Pancreas (tissue), 10 donors: Measurements from ENCODE around the gene RBM20. TPM values are rescaled to one million over a fixed set of nuclear protein-coding genes. Genes with fewer than 3 reads are reported as not detected.

Experiments
- ATAC-seq, 4 donors: fragments of 200-7000 bp; cut with Tn5 transposase; one replicate each; pipeline versions ENCODE4 v1.8.0 to v1.9.1; 2020; ENCODE audit warnings: mild to moderate bottlenecking in 4 of 4, moderate library complexity in 4 of 4
- DNase-seq, 6 donors: peaks; one replicate each; pipeline ENCODE4 v3.0.0-alpha.2; 2020
- FAIRE-seq: peaks from 2 replicates; lab custom pipeline; 2012; peaks lifted over from hg19 to GRCh38; lab: Jason Lieb, UNC
- H3K27ac ChIP-seq, 4 donors: fragments of 200-600 bp; sonication (generic); 1 replicate in 3 of 4; 2 replicates in 1 of 4; pipeline versions ENCODE4 v1.5.0 to v1.8.0; 2020
- H3K27me3 ChIP-seq, 4 donors: fragments of 200-600 bp; one replicate each; pipeline ENCODE4 v1.8.0; 2021
- H3K36me3 ChIP-seq, 3 donors: fragments of 200-600 bp; sonication (generic) in 1 of 3; one replicate each; pipeline versions ENCODE4 v1.5.0 to v1.8.0; 2020 to 2021
- H3K4me1 ChIP-seq, 3 donors: fragments of 200-600 bp; one replicate each; pipeline ENCODE4 v1.8.0; 2021
- H3K4me3 ChIP-seq, 4 donors: fragments of 200-600 bp; sonication (generic) in 2 of 4; one replicate each; pipeline versions ENCODE4 v1.5.0 to v1.8.0; 2020 to 2021
- H3K9me3 ChIP-seq, 4 donors: fragments of 200-600 bp; one replicate each; pipeline ENCODE4 v1.8.0; 2021
- WGBS, 2 donors: extraction: QIAGEN DNeasy Blood & Tissue Kit; methylation state at CpG; one replicate each; pipeline ENCODE4 v1.1.7; 2013; 5-methylcytosine and 5-hydroxymethylcytosine counted together
- intact Hi-C, 3 donors: fragments of 100-400 bp; cut with DNase I; formaldehyde crosslinking; loops; one replicate each; pipeline versions ENCODE4 v1.11.1 to v1.14.2; 2022
- polyA plus RNA-seq, 2 donors: library from polyadenylated mRNA; stranded (reverse); fragments of 200-250 nt; gene quantifications; one replicate each; pipeline ENCODE4 v1.2.3, GENCODE V29; 2013
- total RNA-seq, 6 donors: library from RNA; stranded (reverse); fragmentation: NEBNext Ultra II Directional in 4 of 6; extraction: Animal tissue kit (Norgen Biotek cat#: 25700) in 4 of 6; gene quantifications; one replicate each; pipeline versions ENCODE4 v1.2.1 to v1.2.4, GENCODE V29; 2021 to 2023
- TF ChIP-seq, protein P1 (sequence below), 4 donors: fragments of 200-600 bp; sonication (generic) in 3 of 4; IDR thresholded peaks; one replicate each; pipeline versions ENCODE4 v1.5.0 to v1.8.0; 2021; ENCODE audit warnings: antibody characterized with exemption in 4 of 4
- donor health status: healthy with polysubstance abuse.
- donor health status: DM: no; HTN: no; CAD: no; lungs with moderate emphysema.
- donor health status: DM: no; HTN: no; CAD: no.
- donor health status: control.
- donor health status: control.
- donor health status: Bipolar disorder and iron deficiency.
- donor health status: DM: yes; HTN: yes; CAD: no.
- donor health status: DM: no; HTN: no; CAD: no.
- donor health status: DM: no; HTN: no; CAD: no.
- donor health status: DM: yes; HTN: yes; CAD: no.

Gene RBM20
- total and polyA plus RNA-seq, 8 donors = 0.79 to 23.6 (median 3.7) TPM

DNA sequence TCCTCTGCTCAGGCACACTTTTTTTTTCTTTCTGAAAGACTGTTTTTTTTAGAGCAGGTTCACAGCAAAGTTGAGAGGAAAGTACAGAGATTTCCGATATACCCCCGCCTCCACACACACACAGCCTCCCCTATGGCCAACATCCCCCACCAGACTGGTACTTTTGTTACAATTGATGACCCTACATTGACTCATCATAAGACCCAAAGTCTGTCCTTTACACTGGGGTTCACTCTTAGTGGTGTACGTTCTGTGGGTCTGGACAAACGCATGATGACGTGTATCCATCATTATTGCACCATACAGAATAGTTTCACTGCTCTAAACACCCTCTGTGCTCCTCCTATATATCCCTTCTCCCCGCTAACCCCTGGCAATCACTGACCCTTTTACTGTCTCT lies 107.7 kb downstream of the RBM20 start:
- no peaks in the 10 kb centered on the region for H3K9me3 ChIP-seq
- intact Hi-C loops = no loop called here
- no peaks in the 10 kb centered on the region for H3K36me3 ChIP-seq
- H3K27me3 ChIP-seq = no peaks in the 10 kb centered on the region
- no peak overlapping the region for H3K4me3 ChIP-seq
- ATAC-seq = no peak
- no peak for FAIRE-seq
- H3K27ac ChIP-seq = no peak overlapping the region
- no peak for DNase-seq
- WGBS, 2 donors = 63 to 64% methylated on average over 6 of the region's 6 CpGs
- no peaks in the 10 kb centered on the region for H3K4me1 ChIP-seq
- TF ChIP-seq, protein P1, sequence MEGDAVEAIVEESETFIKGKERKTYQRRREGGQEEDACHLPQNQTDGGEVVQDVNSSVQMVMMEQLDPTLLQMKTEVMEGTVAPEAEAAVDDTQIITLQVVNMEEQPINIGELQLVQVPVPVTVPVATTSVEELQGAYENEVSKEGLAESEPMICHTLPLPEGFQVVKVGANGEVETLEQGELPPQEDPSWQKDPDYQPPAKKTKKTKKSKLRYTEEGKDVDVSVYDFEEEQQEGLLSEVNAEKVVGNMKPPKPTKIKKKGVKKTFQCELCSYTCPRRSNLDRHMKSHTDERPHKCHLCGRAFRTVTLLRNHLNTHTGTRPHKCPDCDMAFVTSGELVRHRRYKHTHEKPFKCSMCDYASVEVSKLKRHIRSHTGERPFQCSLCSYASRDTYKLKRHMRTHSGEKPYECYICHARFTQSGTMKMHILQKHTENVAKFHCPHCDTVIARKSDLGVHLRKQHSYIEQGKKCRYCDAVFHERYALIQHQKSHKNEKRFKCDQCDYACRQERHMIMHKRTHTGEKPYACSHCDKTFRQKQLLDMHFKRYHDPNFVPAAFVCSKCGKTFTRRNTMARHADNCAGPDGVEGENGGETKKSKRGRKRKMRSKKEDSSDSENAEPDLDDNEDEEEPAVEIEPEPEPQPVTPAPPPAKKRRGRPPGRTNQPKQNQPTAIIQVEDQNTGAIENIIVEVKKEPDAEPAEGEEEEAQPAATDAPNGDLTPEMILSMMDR (IDR thresholded peaks at IDR 0.05) = no peak

DNA sequence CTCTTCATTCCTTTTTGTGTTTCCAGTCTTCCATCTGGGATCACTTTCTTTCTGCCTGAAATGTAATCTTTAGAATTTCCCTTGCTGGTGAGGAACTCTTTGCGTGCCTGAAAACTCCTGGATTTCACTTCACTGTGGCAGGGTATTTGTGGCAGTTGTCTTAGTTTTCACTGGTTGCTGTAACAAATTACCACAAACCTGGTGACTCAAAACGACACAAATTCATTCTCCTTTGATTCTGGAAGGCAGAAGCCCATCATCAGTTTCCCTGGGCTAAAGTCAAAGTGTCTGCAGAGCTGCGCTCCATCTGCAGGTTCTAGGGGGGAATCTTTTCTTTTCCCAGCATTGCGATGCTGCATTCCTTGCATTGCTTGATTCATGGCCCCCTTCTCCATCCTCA lies 109.3 kb downstream of the RBM20 start:
- no peak overlapping the region for H3K4me3 ChIP-seq
- TF ChIP-seq, protein P1 (IDR thresholded peaks at IDR 0.05) = no peak
- intact Hi-C loops = no loop called here
- H3K27me3 ChIP-seq = no peaks in the 10 kb centered on the region
- no peaks in the 10 kb centered on the region for H3K36me3 ChIP-seq
- no peak overlapping the region for H3K27ac ChIP-seq
- ATAC-seq (no peak), DNase-seq (no peak), FAIRE-seq (no peak)
- no peaks in the 10 kb centered on the region for H3K4me1 ChIP-seq
- no peaks in the 10 kb centered on the region for H3K9me3 ChIP-seq
- WGBS, 2 donors = 88 to 91% methylated on average over 4 of the region's 4 CpGs

- no peak overlapping the region for H3K27ac ChIP-seq
- H3K4me1 ChIP-seq = no peaks in the 10 kb centered on the region
- H3K9me3 ChIP-seq = no peaks in the 10 kb centered on the region
- ATAC-seq (no peak), FAIRE-seq (no peak), DNase-seq (no peak)
- 81 to 84% methylated on average over 3 of the region's 3 CpGs for WGBS, 2 donors
- intact Hi-C loops = no loop called here
- H3K36me3 ChIP-seq = no peaks in the 10 kb centered on the region
- H3K4me3 ChIP-seq = no peak overlapping the region
- H3K27me3 ChIP-seq = no peaks in the 10 kb centered on the region
- TF ChIP-seq, protein P1 (IDR thresholded peaks at IDR 0.05) = no peak
These were observed 110.4 kb downstream of the RBM20 start for GRCh38 chr10:110754375-110755105.

GRCh38 chr10:110755781-110756180 lies 111.6 kb downstream of the RBM20 start:
- FAIRE-seq (no peak), ATAC-seq (no peak), DNase-seq (no peak)
- Histone ChIP-seq H3K36me3 (no peaks in the 10 kb centered on the region), H3K4me1 (no peaks in the 10 kb centered on the region), H3K9me3 (no peaks in the 10 kb centered on the region), H3K4me3 (no peak overlapping the region), H3K27me3 (no peaks in the 10 kb centered on the region), H3K27ac (no peak overlapping the region)
- TF ChIP-seq, protein P1 (IDR thresholded peaks at IDR 0.05) = no peak
- intact Hi-C loops = no loop called here
- 72 to 80% methylated on average over 6 of the region's 6 CpGs for WGBS, 2 donors

DNA sequence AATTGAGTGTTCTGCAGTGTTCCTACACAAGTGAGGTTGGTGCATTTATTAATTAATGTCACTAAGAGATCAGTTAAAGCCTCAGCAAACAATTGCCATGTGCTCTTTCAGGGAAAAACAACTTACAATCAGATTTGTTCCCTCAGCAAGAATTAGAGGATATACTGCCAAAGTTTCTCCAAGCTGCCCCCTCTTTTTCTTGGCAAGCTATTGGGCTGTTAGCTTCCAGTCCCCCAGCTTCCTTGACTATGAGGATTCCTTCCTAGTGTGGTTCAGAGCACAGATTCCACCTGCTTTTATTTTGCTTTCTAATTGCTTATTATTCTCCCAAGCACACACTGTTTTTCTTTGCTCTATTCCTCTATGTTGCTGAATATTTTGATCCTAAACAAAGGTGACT lies 112.7 kb downstream of the RBM20 start:
- intact Hi-C loops = no loop called here
- Histone ChIP-seq H3K36me3 (no peaks in the 10 kb centered on the region), H3K27me3 (no peaks in the 10 kb centered on the region), H3K27ac (no peak overlapping the region), H3K4me3 (no peak overlapping the region), H3K4me1 (no peaks in the 10 kb centered on the region), H3K9me3 (no peaks in the 10 kb centered on the region)
- TF ChIP-seq, protein P1 (IDR thresholded peaks at IDR 0.05) = no peak
- DNase-seq (no peak), FAIRE-seq (no peak), ATAC-seq (peak in 1 of 4 donors; percentile 14)
